Measurements from ENCODE around the gene ACSBG1.

- TF ChIP-seq CTCF (IDR thresholded peaks at IDR 0.05) (no peak), POLR2A (IDR thresholded peaks at IDR 0.05) (no peak)
Observed at GRCh38 chr15:78210349-78210717, 24.0 kb downstream of the ACSBG1 start.

All from breast epithelium (tissue), 3 donors.